ENCODE results near the gene RAPGEF5.

RAPGEF5 gene

GRCh38 chr7:22317632-22318031, 39.3 kb downstream of the RAPGEF5 start:
- no peak for DNase-seq (ENCODE audit: extremely low read depth in 1 of 2, low read depth in 1 of 2)

GRCh38 chr7:22316914-22317313, 40.0 kb downstream of the RAPGEF5 start:
- DNase-seq (ENCODE audit: extremely low read depth in 1 of 2, low read depth in 1 of 2): no peak

GRCh38 chr7:22307816-22308215, 49.1 kb downstream of the RAPGEF5 start:
- no peak for DNase-seq (ENCODE audit: extremely low read depth in 1 of 2, low read depth in 1 of 2)

- DNase-seq (ENCODE audit: extremely low read depth in 1 of 2, low read depth in 1 of 2): no peak
Observed at GRCh38 chr7:22305706-22306105, 51.2 kb downstream of the RAPGEF5 start.

- DNase-seq (ENCODE audit: extremely low read depth in 1 of 2, low read depth in 1 of 2): no peak
Observed at GRCh38 chr7:22302951-22303423, 54.0 kb downstream of the RAPGEF5 start.

- no peak for DNase-seq (ENCODE audit: extremely low read depth in 1 of 2, low read depth in 1 of 2)
Observed at GRCh38 chr7:22302193-22302592, 54.8 kb downstream of the RAPGEF5 start.

GRCh38 chr7:22301790-22302189, 55.2 kb downstream of the RAPGEF5 start:
- no peak for DNase-seq (ENCODE audit: extremely low read depth in 1 of 2, low read depth in 1 of 2)

GRCh38 chr7:22300839-22301238, 56.1 kb downstream of the RAPGEF5 start:
- DNase-seq (ENCODE audit: extremely low read depth in 1 of 2, low read depth in 1 of 2): no peak

GRCh38 chr7:22296916-22297315, 60.0 kb downstream of the RAPGEF5 start:
- no peak for DNase-seq (ENCODE audit: extremely low read depth in 1 of 2, low read depth in 1 of 2)

GRCh38 chr7:22296265-22296566, 60.7 kb downstream of the RAPGEF5 start:
- DNase-seq (ENCODE audit: extremely low read depth in 1 of 2, low read depth in 1 of 2): no peak

- no peak for DNase-seq (ENCODE audit: extremely low read depth in 1 of 2, low read depth in 1 of 2)
Observed at GRCh38 chr7:22295402-22296264, 61.3 kb downstream of the RAPGEF5 start.

- DNase-seq (ENCODE audit: extremely low read depth in 1 of 2, low read depth in 1 of 2): no peak
Observed at GRCh38 chr7:22292531-22292930, 64.4 kb downstream of the RAPGEF5 start.

GRCh38 chr7:22291977-22292376, 65.0 kb downstream of the RAPGEF5 start:
- DNase-seq (ENCODE audit: extremely low read depth in 1 of 2, low read depth in 1 of 2): no peak

- DNase-seq (ENCODE audit: extremely low read depth in 1 of 2, low read depth in 1 of 2): no peak
Observed at GRCh38 chr7:22288202-22288601, 68.8 kb downstream of the RAPGEF5 start.

GRCh38 chr7:22287412-22287811, 69.5 kb downstream of the RAPGEF5 start:
- DNase-seq (ENCODE audit: extremely low read depth in 1 of 2, low read depth in 1 of 2): no peak

- DNase-seq (ENCODE audit: extremely low read depth in 1 of 2, low read depth in 1 of 2): no peak
Observed at GRCh38 chr7:22286436-22286835, 70.5 kb downstream of the RAPGEF5 start.

GRCh38 chr7:22281481-22281880, 75.5 kb downstream of the RAPGEF5 start:
- DNase-seq (ENCODE audit: extremely low read depth in 1 of 2, low read depth in 1 of 2): no peak

- DNase-seq (ENCODE audit: extremely low read depth in 1 of 2, low read depth in 1 of 2): no peak
Observed at GRCh38 chr7:22280031-22280430, 76.9 kb downstream of the RAPGEF5 start.

- no peak for DNase-seq (ENCODE audit: extremely low read depth in 1 of 2, low read depth in 1 of 2)
Observed at GRCh38 chr7:22278660-22279059, 78.3 kb downstream of the RAPGEF5 start.

- no peak for DNase-seq (ENCODE audit: extremely low read depth in 1 of 2, low read depth in 1 of 2)
Observed at GRCh38 chr7:22277375-22277774, 79.6 kb downstream of the RAPGEF5 start.

- DNase-seq (ENCODE audit: extremely low read depth in 1 of 2, low read depth in 1 of 2): no peak
Observed at GRCh38 chr7:22275661-22276060, 81.3 kb downstream of the RAPGEF5 start.

GRCh38 chr7:22271311-22271710, 85.6 kb downstream of the RAPGEF5 start:
- no peak for DNase-seq (ENCODE audit: extremely low read depth in 1 of 2, low read depth in 1 of 2)

- no peak for DNase-seq (ENCODE audit: extremely low read depth in 1 of 2, low read depth in 1 of 2)
Observed at GRCh38 chr7:22270371-22270770, 86.6 kb downstream of the RAPGEF5 start.

Measured in stimulated activated CD8-positive, alpha-beta memory T cell treated with anti-CD3 and anti-CD28 coated beads, Interleukin-7, amount 100 ng/mL, for 48 hours (primary cell).